C4-2B (cell line): ENCODE measurements around the gene FRMD3.

ENCODE experiments used
- H3K27ac ChIP-seq: fragments of 450-650 bp; 2 replicates; pipeline ENCODE4 v1.5.1; 2017
- ZFX ChIP-seq: fragments of 450-650 bp; IDR thresholded peaks from 2 replicates; pipeline ENCODE4 v1.6.1; 2017
- TF ChIP-seq, protein P1 (sequence below): fragments of 450-650 bp; conservative IDR thresholded peaks from 2 replicates; pipeline ENCODE4 v1.5.1; 2017; ENCODE audit warnings: mild to moderate bottlenecking

Gene FRMD3

DNA sequence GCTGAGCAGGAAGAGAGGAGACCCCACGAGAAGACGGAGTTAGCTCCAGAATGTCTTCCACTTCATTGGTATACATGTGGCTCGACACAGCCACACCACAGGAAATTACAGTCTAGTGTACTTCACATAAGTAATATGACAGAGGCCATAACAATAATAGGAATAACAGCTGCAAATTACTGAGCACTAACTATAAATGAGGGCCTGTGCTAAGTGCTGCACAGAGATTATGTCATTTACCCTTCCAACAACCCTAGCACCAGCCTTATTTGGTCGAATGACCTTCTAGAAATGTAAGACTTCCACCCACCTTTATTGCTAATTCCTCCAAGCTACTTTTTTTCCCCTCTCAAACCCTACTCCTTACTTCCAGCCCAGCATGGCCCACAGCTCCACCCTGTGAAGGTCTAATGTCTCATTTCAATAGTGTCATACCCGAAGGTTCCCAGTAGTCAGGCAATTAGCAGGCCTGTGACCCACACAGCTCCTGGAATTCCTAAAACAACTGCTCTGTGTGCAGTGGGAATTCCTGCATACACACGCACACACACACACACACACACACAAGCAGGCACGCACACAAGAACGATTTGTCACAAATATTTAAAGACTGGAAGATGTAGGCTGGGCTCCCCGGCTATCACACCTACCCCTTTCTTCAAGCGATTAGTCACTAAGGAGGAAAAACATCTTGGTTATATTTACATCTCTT is 134.5 kb downstream of the FRMD3 start:
- H3K27ac ChIP-seq, result no peak overlapping the region
- no peak for TF ChIP-seq ZFX
- TF ChIP-seq, protein P1, sequence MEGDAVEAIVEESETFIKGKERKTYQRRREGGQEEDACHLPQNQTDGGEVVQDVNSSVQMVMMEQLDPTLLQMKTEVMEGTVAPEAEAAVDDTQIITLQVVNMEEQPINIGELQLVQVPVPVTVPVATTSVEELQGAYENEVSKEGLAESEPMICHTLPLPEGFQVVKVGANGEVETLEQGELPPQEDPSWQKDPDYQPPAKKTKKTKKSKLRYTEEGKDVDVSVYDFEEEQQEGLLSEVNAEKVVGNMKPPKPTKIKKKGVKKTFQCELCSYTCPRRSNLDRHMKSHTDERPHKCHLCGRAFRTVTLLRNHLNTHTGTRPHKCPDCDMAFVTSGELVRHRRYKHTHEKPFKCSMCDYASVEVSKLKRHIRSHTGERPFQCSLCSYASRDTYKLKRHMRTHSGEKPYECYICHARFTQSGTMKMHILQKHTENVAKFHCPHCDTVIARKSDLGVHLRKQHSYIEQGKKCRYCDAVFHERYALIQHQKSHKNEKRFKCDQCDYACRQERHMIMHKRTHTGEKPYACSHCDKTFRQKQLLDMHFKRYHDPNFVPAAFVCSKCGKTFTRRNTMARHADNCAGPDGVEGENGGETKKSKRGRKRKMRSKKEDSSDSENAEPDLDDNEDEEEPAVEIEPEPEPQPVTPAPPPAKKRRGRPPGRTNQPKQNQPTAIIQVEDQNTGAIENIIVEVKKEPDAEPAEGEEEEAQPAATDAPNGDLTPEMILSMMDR, result no peak

DNA sequence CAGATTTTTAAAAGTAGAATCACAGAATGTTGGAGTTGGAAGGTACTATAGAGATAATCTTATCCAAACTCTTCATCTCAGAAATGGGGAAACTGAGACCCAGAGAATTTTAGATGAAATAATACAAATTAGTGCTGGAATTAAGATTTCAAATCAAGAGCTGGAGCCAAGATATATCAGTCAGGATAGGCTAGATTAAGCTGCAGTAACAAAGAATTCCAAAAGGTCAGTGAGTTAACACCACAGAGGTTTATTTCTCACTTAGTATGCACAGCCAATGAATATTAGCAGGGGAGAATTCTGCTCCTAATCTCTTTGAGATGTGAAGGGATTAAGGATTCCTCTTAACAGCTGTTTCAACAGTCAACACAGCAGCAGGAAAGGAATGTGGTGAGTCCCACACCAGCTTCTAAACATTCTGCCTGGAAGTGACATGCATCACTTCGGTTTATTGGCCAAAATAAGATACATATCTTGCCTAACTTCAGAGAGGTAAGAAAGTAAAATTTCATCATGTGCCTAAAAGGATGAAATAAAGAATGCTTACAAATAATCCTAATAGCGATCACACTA is 136.8 kb downstream of the FRMD3 start:
- TF ChIP-seq ZFX, result no peak
- TF ChIP-seq, protein P1, result no peak

DNA sequence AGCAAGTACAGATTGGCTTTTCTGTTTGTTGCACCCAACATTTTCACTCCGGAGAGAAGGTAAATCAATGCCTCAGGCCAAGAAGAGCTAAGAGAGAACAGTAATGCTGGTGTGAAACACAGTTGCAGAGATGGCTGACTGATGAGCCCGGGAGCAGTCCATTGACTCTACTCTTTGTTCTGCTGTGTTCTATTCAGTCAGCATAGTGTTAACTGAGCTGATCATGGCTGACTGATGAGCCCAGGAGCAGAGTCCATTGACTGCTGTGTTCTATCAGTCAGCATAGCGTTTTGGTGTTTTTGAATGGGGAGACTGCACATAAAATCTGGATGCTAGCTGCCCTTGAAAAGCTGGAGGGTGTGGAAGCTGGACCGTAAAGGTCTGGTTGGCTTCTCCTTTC is 141.4 kb downstream of the FRMD3 start:
- no peak overlapping the region for H3K27ac ChIP-seq

More for the DNA sequence above, 136.8 kb downstream of the FRMD3 start:
- H3K27ac ChIP-seq, result no peak overlapping the region

DNA sequence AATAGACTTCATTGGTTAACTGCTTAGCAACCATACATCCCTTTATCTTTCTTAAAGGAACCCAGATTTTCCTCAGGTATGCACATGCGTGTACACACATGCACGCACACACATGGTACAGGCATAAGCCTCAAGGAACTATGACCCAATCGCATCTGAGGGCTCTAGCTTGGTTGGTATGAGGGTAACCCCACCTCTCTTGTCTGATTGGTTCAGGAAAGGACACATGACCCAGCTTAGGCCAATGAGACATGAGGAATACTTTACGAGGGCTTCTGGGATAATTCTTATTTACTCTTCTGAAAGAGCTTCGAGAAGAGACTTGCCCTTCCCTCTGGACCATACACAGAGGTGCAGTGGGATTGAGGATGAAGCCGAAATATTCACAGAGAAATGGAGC is 141.9 kb downstream of the FRMD3 start:
- no peak overlapping the region for H3K27ac ChIP-seq
- TF ChIP-seq ZFX, result no peak

More for the DNA sequence above, 141.4 kb downstream of the FRMD3 start:
- TF ChIP-seq ZFX, result no peak
- TF ChIP-seq, protein P1, result no peak

DNA sequence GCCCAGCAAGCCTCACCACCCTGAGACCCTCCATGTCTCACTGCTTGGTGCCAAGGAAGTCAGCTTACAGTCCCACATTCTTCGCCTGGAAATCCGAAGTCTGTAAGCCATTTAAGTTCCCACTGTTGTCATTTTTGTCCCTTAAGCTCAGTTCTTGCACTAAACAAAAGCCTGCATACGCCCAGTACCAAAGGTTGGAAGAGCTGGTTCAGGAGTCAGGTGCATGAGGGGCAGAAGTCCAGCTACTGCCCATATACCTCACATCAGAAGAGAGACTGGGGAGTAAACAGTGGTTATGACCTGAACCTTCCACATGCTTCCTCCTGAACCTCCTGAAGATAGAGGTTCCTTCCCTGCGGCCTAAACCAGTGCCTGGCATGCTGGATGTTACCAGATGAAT is 146.0 kb downstream of the FRMD3 start:
- H3K27ac ChIP-seq, result no peak overlapping the region
- TF ChIP-seq, protein P1, result no peak
- 0 out of 2 replicates have a peak, but pooled peaks have one; percentile 5 for TF ChIP-seq ZFX

DNA sequence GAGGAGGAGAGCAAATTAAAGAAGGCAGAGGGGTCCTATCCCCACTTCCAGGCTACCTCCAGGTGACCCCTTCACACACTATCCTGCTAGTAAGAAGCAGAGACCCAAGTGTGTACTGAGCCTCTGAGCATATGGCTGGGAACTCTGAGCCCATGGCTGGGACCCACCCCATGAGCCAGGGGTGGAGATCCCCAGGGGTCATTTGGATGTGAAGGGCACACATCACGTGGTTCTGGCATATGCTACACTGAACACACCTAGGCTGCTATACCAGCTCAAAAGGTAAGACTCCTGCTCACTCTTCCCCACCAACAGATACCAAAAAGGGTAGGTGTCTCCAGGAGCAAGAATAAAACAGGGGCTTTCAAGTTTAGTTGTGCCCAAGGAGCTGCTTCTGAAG is 149.9 kb downstream of the FRMD3 start:
- no peak overlapping the region for H3K27ac ChIP-seq
- TF ChIP-seq ZFX, result no peak
- TF ChIP-seq, protein P1, result no peak

DNA sequence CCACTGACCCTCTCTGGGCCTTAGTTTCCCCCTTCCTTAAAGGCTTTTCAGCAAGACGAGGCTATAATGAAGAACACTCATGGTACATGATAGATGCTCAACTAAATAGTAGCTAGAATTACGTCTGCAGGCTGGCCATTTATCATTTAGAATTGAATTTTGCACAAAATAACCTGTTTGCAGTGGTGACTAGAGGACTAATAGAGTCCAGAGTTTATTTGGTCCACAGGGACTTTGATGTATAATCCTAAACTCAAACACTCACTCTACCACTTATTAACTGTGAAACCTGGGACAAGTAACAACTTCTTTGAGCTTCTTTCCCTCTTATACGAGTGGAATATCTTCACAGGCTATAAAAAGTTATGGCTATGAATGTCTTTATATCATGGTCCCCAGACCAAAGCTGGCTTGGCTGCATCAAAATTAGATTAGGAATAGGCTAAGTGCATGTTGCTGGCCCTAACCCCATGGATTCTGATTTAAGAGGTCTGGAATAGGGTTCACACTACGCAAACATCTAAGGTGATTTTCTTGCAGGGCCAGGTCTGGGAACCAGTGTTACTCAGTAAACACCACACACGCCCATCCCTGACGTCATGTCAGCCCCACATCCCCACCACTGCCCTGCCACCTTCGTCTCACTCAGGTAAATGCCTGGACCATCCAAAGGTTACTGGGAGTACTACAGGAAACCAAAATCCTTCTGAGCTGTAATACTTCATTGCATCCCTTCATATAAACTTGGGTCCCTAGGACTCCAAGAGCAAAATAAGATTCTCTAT is 150.6 kb downstream of the FRMD3 start:
- no peak overlapping the region for H3K27ac ChIP-seq
- TF ChIP-seq, protein P1, result no peak
- no peak for TF ChIP-seq ZFX
